ENCODE measurements around the gene IGF2.
A peak's percentile ranks its signal among the peaks of the same experiment; 100 is the strongest.

The IGF2 gene

DNA sequence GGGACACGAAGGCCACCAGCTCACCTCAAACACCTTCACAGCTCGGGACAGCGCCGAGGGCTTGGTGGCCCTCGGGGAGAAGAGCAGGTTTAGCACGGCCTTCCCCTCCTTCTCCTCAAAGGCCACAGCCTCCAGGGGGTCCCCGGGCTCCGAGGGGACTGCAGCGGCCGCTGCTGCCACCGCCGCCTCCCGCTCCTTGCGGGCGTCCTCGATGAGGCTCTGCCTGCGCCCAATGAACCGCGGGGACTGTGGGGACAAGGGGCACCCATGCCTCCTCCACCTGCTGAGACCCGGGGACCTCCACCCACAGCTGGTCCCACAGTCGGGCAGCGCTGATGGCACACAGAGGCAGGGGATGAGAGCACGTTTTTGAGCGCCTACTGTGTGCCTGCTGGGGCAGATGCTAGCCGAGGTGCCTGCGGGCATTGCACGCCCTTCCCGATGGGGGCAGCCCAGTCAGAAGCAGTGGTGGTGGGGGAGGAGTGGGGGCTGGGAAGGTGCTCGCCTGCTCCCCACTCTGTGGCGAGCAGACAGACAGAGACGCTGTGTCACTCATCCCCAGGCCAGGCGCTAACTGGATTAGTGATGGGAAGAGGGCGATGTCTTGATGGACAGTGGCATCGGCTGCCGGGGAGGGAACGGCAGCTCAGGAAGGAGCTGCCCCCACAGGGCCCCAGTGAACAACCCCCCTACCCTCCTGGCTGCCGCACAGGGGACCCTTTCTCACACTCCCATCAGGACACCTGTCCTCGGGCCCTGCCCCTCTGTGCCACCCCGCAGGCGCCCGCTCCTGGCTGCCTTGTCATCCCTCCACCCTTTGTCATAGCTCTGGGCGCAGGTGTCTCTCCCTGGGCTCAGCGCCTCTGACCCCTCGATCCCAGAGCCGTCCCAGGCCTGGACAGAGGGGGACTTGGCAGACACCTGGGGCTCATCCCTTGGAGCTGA lies 30.7 kb upstream of the IGF2 start:
- no peak for FAIRE-seq

DNA sequence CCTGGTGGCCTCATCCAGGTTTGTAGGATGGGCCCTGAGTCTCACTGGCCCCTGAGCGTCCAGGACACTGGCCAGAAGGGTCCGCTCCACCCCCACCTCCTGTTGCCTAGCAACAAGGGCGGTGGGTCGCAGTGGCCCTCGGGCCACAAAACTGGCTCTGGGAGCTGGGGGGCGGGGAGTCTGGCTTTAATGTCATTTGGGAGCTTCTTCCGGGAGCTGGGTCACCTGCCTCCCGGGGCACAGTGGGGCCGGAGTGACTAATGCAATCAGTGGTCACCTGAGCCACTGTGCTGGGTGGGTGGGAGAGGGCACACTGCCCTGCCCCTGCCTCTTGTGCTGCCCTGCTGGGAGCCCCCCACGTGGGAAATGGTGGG lies 29.8 kb upstream of the IGF2 start:
- FAIRE-seq: no peak

DNA sequence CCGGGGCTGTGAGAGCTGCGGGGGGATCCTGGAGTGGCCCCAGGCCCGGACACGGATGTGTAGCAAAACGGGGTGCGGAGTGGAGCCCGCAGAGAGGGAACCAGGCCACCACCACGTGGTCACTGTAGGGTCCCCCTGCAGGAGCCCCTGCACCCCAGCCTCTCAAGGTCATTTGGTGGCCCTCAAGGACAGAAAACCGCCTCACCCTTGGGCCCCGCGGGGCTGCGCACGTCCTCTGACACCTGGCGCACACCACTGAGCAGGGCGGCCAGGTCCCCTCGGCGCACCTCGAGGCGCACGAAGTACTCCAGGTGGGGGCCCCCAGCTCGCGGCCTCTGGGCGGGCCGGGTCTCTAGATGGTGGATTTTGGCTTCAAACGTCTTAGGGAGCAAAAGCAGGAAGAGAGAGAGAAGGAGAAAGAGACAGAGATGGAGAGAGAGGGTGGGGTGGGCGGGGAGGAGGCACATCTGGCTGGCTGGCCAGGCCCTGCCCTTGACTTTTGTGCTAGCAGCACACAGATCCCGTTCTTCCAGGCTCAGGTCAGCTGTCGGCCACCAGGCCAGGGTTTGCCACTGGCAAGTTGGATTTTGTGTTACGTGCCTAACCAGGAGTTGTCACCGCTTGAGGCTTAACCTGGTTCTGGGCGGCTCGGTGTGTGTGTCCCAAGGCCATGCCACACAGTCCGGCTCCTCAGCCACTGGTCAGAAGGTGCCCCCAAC lies 29.3 kb upstream of the IGF2 start:
- no peak for FAIRE-seq

DNA sequence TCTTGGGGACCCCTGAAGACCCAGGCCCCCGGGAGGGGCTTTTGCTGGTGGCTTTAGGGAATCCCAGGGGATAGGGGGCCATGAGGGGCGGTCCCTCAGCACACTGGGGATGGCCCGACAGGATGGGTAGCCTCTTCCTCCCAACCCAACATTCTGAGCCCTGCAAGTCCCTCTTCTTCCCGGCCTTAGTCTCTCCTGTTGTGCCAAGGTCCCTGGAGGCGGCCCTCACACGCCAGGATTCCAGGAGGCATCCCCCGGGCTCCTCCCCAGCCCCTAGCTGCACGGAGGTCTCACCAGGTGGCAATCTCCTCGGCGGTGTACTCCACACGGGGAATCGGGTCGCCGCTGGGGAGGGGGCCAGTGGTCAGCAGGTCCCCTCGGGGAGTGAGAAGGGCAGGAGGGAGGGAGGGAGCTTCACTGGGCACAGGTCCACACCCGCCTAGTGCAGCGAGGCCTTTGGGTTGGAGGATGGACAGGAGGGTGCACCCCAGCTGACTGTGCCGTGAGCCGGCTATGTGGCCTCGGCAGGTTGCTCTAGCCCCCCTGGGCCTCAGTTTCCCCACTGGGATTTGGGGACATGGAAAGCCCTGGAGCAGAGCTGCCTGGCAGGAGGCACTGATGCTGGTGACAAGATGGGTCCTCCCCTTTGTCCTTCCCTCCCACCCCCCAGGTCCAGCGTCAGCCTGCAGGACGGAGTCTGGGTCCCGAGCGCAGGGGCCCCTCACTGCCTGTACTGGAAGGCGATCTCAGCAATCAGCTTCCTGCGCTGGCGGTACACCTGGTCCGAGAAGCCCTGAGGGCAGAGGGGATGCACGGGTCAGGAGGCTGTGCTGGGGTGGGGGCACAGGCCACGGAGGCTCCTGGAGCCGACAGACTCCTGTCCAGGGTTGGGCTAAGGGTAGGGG lies 28.2 kb upstream of the IGF2 start:
- FAIRE-seq: no peak

DNA sequence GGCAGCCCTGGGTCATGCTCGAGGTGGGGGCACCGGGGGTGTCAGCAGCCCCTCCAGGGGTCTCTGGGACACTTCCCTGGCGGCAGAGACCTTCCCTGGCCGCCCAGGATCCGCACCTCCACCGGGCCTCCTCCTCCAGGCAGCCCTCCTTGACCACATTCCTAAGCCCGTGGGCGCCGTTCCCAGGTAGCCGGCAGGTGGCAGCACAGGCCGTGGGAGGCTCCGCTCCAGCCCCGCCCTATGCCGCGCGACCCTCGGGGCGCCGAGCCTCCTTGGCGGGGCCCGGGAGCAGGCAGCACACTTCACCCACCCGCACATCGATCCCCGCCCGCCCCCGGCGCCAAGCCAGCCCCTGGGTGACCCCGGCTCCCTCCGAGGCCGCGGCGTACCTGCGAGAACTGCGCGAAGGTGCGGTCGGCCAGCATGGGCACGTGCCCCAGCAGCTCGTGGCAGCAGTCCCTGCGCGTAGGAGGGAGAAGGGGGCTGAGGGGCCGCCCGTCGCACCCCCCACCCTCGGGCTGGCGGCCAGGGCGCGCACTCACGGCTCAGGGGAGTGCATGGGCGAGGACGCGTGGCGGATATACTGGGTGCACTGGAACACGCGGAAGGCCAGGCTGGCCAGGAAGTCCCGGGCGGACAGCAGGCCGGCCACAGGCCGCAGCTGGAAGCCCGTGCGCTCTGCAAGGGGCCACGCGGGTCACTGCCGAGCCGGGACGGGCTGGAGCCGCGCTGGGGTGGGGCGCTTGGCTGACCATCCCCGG lies 27.1 kb upstream of the IGF2 start:
- FAIRE-seq: no peak

DNA sequence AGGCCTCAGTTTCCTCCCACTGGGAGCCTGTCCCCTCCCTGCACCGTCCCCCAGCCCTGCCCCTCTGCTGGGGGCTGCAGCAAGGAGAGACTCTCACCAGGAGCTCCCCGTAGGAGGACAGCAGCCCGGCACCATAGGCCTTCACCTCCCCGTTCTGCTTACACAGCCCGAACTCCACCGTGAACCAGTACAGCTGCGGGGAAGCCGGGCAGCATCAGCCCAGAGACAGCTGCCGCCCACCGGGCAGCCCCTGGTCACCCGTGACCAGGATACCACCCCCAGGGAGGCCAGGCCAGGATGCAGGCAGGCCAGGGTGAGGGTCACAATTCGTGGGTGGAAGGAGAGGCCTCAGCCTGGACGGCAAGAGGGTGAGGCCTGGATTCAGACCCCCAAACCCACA lies 26.4 kb upstream of the IGF2 start:
- no peak for FAIRE-seq

DNA sequence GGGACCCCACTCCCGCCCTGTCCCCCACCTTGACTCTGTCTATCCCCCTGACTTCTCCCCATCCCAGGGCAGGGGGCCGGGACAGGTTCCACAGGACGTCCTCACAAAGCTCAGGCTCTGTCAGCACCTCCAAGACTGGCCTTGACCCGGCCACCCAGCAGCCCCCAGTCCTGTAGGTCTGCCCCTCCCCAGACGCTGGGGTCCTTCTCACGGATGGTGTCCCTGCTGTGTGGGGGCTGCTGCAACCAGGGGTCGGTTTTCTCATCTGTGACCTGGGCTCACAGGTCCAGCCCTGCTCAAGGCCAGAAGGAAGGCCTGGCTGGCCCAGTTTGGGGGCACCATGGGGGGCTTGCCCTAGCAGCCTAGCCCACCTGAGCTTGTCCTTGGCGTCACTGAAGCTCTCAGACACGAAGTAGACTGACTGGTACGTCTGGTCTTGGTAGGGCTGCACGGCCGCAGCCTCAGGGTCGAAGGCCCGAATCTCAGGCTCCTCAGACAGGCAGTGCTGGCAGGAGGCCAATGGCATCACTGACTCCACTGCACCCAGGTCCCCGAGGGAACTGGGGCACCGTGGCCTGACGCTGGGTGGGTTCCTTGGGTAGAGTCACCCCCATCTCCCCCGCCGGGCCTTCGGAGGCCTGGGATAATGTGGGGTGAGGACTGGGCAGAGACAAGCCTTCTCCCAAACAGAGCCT lies 25.8 kb upstream of the IGF2 start:
- no peak for FAIRE-seq

DNA sequence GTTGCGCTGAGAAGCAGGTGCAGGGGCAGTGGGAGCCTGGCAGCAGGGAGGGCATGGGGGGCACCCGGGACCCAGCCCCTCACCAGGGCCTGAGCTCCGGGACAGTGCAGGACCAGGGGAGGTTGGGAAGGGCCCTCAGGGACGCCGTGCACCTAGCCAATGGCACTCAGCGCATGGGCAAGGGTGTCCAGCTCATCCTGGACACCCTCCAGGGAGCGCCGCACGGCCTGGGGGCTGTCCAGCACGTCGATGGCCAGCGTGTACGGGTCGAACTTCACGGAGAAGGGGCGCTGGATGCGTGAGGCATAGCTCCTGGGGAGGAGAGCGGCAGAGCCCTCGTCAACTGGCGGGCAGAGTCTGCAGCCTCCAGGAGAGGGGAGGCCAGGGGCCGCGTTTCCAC lies 24.9 kb upstream of the IGF2 start:
- no peak for FAIRE-seq

DNA sequence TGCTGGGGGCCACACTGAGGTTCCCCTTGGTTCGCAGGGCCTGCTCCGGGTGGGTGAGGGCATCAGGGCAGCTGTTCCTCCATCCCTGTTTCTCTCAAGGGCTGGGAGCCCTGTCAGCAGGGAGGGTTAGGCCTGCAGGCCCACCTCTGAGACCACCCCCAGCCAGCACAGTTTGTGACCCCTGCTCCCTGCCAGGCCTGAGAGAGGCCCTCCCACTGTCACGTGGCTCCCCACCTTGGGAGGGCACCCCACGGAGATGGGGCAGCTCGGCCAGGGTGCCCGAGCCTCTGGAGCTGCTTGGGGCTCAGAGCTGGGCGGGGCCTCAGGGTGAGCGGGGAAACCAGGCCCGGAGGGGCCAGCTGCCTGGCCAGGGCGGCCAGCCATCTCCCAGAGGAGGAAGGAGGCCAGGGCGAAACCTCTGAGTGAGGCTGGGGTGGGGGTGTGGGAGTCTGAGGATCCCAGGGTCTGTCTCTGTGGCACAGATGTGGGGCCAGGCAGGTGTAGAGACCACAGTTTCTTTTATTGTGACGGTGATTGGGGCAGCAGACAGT lies 24.3 kb upstream of the IGF2 start:
- FAIRE-seq: no peak

DNA sequence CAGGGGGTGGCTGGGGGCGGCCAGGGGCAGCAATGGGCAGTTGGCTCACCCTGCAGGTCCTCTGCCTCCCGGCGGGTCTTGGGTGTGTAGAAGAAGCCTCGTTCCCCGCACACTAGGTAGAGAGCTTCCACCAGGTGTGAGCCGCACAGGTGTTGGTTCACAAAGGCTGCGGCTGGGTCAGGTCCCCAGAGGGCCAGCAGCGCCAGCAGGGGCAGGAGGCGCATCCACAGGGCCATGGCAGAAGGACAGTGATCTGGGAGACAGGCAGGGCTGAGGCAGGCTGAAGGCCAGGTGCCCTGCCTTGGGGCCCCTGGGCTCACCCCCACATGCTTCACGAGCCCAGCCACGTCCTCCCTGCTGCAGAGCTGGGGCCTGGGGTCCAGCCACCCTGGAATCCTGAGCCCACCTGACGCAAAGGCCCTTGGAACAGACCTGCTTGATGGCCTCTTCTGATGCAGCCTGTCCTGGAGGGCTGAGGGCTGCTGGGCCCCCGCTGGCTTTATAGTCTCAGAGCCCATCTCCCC lies 21.6 kb upstream of the IGF2 start, which contains the start of gene INS:
Gene INS, minus strand, starts transcription at position 474 of the 524 bp plus-strand sequence. Its CDS starts 238 bp downstream, at position 236.
- no peak for FAIRE-seq

DNA sequence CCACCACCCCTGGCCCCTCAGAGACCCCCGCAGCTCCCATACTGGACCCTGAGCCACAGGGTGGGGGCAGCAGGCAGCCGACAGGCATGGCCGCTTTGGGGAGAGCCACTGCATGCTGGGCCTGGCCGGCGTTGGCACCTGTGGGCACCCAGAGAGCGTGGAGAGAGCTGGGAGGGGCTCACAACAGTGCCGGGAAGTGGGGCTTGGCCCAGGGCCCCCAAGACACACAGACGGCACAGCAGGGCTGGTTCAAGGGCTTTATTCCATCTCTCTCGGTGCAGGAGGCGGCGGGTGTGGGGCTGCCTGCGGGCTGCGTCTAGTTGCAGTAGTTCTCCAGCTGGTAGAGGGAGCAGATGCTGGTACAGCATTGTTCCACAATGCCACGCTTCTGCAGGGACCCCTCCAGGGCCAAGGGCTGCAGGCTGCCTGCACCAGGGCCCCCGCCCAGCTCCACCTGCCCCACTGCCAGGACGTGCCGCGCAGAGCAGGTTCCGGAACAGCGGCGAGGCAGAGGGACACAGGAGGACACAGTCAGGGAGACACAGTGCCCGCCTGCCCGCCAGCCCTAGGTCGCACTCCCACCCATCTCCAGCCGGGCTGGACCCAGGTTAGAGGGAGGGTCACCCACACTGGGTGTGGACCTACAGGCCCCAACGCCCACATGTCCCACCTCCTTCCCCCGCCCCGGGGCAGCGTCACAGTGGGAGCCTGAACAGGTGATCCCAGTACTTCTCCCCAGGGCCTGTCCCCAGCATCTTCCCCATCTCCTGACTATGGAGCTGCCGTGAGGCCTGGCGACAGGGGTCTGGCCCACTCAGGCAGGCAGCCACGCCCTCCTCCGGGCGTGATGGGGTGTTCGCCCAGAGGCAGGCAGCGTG lies 20.6 kb upstream of the IGF2 start:
- no peak for FAIRE-seq

DNA sequence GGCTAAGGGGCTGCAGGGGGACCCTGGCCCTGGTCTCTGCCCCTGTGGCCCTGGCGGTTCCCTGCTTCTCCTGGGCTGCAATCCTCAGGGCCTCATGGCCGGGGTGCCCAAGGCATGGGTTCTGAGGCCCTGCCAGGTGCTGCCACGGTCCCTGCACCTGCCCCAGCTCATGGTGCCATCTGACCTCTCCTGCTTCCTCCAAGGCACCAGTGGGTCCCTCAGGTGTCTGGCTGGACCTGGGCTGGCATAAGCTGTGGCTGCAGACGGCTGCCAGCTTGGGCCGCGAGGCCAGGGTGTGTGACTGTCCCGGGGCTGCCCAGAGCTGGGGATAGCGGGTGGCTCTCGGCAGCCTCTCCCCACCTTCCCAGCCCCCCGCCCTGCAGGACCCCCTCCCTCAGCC lies 19.8 kb upstream of the IGF2 start:
- no peak for FAIRE-seq

DNA sequence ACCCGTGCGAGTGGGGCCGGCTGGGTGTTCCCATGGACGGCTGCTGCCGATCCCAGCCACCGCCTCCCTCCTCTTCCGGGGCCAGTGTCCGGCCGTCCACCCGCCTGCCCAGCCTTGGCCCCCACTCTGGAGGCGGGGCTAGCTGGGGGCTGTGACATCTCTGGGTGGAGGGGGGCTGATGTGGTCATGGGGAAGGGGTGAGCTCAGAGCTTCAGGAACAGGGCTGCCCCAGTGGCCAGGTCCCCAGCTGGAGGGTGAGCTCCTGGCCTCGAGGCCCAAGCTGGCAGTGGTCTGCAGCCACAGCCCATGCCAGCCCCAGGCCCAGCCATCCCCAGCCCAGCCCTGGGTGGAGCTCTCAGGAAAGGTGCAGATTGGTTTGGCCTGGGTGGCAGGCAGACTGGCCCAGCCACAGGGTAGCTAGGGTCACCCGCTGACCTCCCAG lies 19.1 kb upstream of the IGF2 start:
- FAIRE-seq: no peak

DNA sequence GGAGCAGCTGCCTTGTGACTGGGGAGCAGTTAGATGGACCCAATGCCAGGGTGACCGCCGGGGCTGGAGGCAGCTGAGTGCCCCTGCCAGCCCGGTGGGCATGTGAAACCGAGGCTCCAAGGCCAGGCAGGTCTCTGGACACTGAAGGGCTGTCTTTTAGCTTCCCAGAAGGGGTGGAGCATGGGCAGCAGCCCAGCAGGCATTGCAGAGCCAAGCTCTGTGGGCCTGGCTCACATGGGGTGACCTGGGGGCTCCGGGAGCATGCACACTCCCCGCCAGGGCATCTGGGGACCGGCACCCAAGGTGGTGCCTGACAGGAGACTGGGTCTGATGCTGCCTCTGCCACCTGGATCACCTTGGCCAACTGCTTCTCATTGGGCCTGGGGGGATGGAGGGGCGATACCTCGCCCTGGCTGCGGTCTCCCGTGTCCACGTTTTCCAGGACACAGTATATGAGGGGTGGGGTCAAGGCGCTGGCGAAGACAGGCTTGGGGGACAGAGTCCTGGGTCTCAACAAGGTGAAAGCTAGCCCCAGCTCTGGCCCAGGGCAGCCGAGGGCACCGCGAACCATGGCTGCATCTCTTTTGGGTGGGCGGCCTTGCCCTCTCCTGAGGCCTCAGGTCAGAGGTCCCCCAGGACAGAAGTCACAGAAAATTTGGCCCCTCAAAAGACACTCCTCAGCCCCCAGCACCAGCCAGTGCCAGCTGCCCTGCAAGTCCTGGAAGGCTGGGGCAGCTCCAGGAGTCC lies 18.3 kb upstream of the IGF2 start:
- no peak for FAIRE-seq

DNA sequence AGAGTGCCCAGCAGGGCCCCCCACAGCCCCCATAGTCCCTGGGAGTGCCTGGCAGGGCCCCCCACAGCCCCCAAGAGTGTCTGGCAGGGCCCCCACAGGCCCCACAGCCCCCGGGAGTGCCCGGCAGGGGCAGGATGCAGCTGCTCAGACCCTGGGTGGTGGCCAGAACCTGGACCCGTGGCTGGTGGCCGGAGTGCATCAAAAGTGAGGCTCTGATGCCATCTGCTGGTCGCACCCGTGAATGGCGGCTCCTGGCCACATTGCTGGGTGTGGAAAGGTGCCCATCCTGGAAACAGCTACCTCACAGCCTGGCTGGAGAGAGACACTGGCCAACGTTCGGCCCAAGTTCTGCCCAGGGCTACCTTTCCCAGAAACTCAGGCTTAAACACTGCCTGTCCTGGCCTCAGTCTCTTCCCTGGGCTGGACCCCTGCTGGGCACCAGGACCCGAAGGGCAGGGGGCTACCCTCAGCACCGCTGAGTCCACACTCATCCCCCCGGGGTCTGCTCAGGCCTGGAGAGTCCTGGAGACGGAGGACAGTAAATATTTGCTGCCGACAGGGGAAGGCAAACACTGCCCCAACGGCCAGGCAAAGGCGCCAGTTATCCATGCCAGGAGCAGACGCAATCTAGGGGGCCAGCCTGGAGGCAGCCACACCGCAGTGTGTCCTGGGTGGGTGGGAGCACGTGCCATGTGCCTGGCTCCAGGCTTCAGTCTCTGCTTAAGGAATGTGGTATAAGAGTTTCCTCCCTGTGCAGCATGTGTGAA lies 17.4 kb upstream of the IGF2 start:
- FAIRE-seq: peak; percentile 51

DNA sequence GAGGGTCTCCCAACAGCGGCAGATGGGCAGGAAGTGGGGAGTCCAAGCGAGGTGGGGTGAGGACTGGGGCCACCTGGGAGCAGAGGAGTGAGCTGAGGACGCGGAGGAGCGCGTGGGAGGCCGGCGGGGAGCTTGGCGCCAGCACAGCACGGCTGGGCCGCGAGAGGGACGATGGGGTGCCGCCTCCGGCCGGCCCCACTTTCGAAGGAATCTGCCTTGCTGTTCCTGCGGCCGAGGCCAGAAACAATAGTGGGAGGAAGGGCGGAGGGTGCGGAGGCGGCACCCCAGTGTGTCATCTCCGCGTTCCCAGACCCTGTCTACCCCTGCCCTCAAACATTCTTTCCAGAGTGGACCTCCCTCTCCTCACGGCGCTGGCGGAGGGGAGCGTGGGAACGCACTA lies 16.3 kb upstream of the IGF2 start:
- no peak for FAIRE-seq

DNA sequence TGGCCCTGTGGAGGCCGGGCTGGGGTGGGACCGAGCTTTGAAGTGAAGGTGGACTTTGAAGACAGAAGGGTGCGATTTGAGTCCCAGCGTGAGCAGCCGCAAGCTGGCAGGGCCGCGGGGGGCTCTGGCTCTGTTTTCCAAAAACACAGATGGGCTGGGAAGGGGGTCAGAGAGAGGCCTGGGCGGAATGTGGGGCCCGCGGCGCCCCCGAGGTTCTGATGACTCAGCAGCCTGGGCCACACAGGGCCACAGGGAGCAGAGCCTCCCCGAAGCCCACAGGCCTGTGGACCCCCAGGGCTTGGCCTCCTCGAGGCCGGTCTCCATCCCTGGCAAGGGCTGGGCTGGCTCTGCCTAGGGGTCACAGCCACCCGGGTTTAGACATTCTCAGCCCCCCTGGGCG lies 15.7 kb upstream of the IGF2 start:
- FAIRE-seq: no peak

DNA sequence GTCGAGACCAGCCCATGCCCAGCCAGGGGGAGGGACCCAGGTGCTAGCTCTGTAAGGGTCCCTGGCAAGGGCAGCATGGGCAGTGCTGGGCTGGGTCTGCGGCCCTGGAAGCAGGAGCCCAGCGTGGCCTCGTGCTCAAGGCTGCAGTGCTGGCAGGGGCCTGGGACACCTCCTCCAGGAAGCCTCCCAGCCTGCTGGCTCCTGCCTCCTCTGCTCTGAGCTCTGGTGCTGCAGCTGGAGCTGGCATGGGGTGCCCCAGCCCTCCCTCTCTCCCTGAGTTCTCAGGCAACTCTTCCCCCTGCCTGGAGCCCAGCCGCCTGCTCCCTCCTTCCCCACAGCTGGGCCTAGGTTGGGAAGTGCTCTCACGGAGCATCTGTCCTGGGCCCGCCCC lies 15.0 kb upstream of the IGF2 start:
- FAIRE-seq: no peak
